ENCODE measurements around the gene GEMIN7. TPM values are rescaled to one million over a fixed set of nuclear protein-coding genes. Genes with fewer than 3 reads are reported as not detected.

Gene GEMIN7, protein sequence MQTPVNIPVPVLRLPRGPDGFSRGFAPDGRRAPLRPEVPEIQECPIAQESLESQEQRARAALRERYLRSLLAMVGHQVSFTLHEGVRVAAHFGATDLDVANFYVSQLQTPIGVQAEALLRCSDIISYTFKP
- total RNA-seq = 10 to 100 TPM; 10.9 to 15.0 (median 12.8) TPM
- polyA plus RNA-seq = 27.9 TPM
- long read RNA-seq, donor 1, transcript GEMIN7-203 (2 exons, 848 nt) = major isoform, 5 of 12 reads
- long read RNA-seq, donor 1, partial matches to known transcripts = 0 of 12 reads
- long read RNA-seq, donor 1, other reads (novel, unspliced or antisense) = 1 of 12 reads
- long read RNA-seq, donor 2, partial matches to known transcripts = 2 of 9 reads
- long read RNA-seq, donor 2, other reads (novel, unspliced or antisense) = 0 of 9 reads
- long read RNA-seq, donor 3, partial matches to known transcripts = 1 of 9 reads
- long read RNA-seq, donor 3, other reads (novel, unspliced or antisense) = 0 of 9 reads
- long read RNA-seq, donor 4, transcript GEMIN7-201 (3 exons, 1,657 nt) = major isoform, 5 of 12 reads
- long read RNA-seq, donor 4, partial matches to known transcripts = 0 of 12 reads
- long read RNA-seq, donor 4, other reads (novel, unspliced or antisense) = 2 of 12 reads

DNA sequence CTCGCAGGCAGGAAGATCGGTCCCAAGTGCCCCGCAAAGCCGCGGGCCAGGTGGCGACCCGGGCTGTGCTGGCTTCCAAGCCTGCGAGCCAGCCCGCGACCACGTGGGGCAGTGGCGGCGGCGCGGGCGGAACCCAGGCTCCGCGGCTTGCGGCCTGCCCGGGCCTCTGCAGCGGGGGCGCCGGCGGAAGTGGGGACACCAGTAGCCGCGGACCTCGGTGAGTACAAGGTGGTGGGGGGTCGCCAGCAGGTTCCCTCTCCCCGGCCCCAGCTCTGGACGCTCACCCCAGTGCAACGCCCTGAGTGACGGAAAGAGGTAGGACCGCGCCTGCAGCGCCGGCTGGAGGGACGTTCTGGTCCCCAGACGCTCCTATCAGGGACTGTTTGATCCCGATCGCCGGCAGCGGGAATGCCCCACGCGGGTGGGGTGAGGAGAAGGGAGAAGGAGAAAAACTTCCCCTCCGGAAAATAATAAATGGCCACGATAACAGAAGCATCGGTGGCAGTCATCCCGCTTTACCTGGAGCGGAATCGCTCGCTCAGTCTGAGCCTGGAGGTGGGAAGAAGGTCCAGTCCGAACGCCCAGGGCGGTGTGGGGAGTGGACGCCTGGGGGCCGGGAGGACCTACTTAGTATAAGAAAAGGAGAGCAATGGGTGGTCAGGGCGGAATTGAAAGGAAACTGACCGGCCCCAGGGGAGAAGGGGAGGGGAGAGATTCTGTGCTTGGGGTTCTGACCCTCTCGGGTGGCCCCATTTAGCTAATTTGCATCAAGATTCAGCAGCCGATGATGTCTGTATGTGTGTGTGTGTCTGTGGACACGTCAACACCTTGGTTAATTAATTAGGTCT is at the start of gene GEMIN7:
TSS of gene GEMIN7 (plus strand) at position 198 of the 848 bp plus-strand sequence. CDS start 10,855 bp downstream, outside the sequence.
- DNase-seq (peak; percentile 66 to 89 (median 89)), ATAC-seq (peak; percentile 88 to 89)
- H3K27me3 ChIP-seq (ENCODE audit: control insufficient read depth, insufficient read depth) = no peaks in the 10 kb centered on the region
- peak within 1 kb of the TSS; percentile 92 for H3K4me3 ChIP-seq (ENCODE audit: low read length)
- under 1% methylated on average over 61 of the region's 61 CpGs for WGBS
- no peaks in the 10 kb centered on the region for H3K9me3 ChIP-seq (ENCODE audit: control insufficient read depth, low read length)
- peak within 1 kb of the TSS; percentile 73 for H3K27ac ChIP-seq (ENCODE audit: low read length)
- H3K4me1 ChIP-seq (ENCODE audit: control insufficient read depth, insufficient read depth, low read length) = peaks cover 3% of the 10 kb centered on the region
- intact Hi-C loops (cut with DNase I) = no loop called here

DNA sequence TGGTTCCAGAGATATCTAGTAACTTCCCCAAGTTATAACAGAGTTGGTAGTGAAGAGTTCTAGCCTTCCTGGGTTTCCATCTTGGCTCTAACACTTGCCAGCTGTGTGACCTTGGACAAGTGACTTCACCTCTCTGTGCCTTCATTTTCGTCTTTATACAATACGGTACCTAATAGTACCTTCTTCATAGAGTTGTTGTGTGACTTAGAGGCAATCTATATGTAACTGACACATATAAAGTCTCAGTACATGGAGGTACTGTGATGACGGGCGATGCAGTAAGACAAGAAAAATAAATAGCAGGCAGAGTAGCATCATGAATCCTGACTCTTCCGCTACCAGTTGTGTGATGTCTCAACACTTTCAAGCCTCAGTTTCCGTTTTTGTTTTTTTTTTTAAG is 48.2 kb upstream of the GEMIN7 start:
- Histone ChIP-seq H3K9me3 (ENCODE audit: control insufficient read depth, low read length) (no peaks in the 10 kb centered on the region), H3K4me3 (ENCODE audit: low read length) (no peak overlapping the region), H3K27ac (ENCODE audit: low read length) (no peak overlapping the region), H3K4me1 (ENCODE audit: control insufficient read depth, insufficient read depth, low read length) (no peaks in the 10 kb centered on the region), H3K27me3 (ENCODE audit: control insufficient read depth, insufficient read depth) (no peaks in the 10 kb centered on the region)
- no peak for ATAC-seq
- intact Hi-C loops (cut with DNase I) = no loop called here
- no peak for DNase-seq
- 89% methylated on average over 6 of the region's 6 CpGs for WGBS

DNA sequence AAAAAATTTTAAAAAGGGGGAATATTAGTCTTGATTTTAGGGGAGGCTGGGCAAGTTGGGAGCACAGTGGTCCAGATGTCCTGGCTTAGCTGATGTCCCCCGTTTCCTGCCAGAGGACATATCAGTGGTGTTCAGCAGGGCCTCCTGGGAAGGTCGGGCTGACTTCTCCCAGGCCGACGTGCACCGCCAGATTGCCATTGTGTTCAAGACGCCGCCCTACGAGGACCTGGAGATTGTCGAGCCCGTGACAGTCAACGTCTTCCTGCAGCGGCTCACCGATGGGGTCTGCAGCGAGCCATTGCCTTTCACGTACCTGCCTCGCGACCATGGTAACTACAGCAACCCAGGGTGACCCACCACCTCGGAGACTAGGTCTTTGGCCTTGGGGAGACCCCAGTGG is 46.6 kb upstream of the GEMIN7 start:
- Histone ChIP-seq H3K4me1 (ENCODE audit: control insufficient read depth, insufficient read depth, low read length) (no peaks in the 10 kb centered on the region), H3K4me3 (ENCODE audit: low read length) (no peak overlapping the region), H3K9me3 (ENCODE audit: control insufficient read depth, low read length) (no peaks in the 10 kb centered on the region), H3K27me3 (ENCODE audit: control insufficient read depth, insufficient read depth) (no peaks in the 10 kb centered on the region), H3K27ac (ENCODE audit: low read length) (no peak overlapping the region)
- DNase-seq = no peak
- ATAC-seq = no peak
- WGBS = 77% methylated on average over 18 of the region's 18 CpGs
- intact Hi-C loops (cut with DNase I) = no loop called here

DNA sequence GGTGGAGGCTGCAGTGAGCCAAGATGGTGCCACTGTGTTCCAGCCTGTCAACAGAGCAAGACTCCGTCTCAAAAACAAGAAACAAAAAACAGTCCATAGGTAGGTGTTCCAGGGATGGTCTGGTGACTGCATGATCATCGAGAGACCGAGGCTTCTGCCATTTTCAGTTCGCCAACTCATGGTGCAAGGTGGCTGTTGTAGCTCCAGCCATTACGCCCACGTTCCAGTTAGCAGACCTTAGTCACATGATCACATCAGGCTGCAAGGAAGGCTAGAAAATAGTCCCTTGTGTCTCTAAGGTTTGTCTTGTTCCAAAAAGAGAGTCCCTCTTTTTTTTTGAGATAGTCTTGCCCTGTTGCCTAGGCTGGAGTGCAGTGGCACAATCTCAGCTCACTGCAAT is 43.3 kb upstream of the GEMIN7 start:
- intact Hi-C loops (cut with DNase I) = no loop called here
- H3K27ac ChIP-seq (ENCODE audit: low read length) = no peak overlapping the region
- DNase-seq (no peak), ATAC-seq (no peak)
- peaks cover 4% of the 10 kb centered on the region for H3K4me1 ChIP-seq (ENCODE audit: control insufficient read depth, insufficient read depth, low read length)
- H3K27me3 ChIP-seq (ENCODE audit: control insufficient read depth, insufficient read depth) = no peaks in the 10 kb centered on the region
- H3K9me3 ChIP-seq (ENCODE audit: control insufficient read depth, low read length) = no peaks in the 10 kb centered on the region
- WGBS = 95% methylated on average over 6 of the region's 6 CpGs
- no peak overlapping the region for H3K4me3 ChIP-seq (ENCODE audit: low read length)

DNA sequence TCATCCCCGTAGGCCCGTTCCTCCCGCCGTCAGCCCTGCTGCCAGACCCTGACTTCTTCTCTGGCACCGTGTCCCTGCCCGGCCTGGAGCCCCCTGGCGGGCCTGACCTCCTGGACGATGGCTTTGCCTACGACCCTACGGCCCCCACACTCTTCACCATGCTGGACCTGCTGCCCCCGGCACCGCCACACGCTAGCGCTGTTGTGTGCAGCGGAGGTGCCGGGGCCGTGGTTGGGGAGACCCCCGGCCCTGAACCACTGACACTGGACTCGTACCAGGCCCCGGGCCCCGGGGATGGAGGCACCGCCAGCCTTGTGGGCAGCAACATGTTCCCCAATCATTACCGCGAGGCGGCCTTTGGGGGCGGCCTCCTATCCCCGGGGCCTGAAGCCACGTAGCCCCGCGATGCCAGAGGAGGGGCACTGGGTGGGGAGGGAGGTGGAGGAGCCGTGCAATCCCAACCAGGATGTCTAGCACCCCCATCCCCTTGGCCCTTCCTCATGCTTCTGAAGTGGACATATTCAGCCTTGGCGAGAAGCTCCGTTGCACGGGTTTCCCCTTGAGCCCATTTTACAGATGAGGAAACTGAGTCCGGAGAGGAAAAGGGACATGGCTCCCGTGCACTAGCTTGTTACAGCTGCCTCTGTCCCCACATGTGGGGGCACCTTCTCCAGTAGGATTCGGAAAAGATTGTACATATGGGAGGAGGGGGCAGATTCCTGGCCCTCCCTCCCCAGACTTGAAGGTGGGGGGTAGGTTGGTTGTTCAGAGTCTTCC is 41.5 kb upstream of the GEMIN7 start:
- H3K4me1 ChIP-seq (ENCODE audit: control insufficient read depth, insufficient read depth, low read length) = peaks cover 4% of the 10 kb centered on the region
- 92% methylated on average over 37 of the region's 37 CpGs for WGBS
- H3K9me3 ChIP-seq (ENCODE audit: control insufficient read depth, low read length) = no peaks in the 10 kb centered on the region
- ATAC-seq = no peak
- no peaks in the 10 kb centered on the region for H3K27me3 ChIP-seq (ENCODE audit: control insufficient read depth, insufficient read depth)
- peak in 1 of 3 donors; percentile 63 for DNase-seq
- H3K27ac ChIP-seq (ENCODE audit: low read length) = no peak overlapping the region
- intact Hi-C loops (cut with DNase I) = no loop called here
- no peak overlapping the region for H3K4me3 ChIP-seq (ENCODE audit: low read length)

DNA sequence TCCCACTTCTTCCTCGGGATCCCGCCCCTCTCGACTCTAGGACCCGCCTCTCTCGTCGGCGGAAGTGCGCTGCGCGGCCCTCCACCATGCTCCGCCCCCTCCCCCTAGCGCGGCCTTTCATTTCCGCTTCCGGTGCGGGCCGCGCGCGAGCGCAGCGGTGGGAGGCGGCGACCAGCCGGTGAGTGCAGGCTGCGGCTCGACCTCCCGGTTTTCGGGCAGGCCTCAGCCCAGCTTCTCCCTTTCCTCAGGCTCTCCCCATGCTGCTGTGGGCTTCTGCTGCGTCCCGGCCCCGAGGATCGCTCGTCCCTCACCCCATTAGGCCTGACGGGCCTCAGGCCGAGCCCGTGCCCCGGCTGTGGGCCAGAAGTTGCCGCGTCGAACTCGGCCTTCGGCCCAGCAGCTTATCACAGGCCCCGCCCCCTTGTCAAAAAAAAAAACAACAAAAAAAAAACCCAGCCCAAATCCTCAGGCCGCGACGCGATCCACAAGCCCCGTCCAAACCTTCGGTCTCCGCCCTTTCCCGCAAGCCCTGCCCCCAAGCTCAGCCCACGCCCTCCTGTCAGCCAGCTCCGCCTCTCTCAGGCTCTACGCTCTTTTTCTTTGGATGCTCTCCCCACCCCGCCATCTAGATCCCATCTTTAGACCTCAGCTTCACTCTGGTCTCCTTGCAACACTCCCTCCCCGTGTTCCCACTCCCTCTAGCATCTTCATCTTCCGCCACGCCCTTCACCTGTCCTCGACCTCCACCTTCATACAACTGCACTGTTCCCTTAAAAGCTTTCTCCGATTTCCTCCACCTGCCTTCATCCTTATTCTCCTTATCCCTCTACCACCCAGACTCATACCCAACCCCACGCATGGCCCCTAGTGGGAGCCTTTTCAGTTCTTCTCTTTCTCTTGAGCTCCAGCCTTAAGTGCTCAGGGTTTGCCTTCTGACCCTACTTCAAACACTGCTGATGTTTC is 39.8 kb upstream of the GEMIN7 start, which contains the start of gene CLASRP:
TSS of gene CLASRP (plus strand) at position 115 of the 963 bp plus-strand sequence. CDS start 1,168 bp downstream, outside the sequence.
- ATAC-seq (peak; percentile 98 to 99), DNase-seq (peak; percentile 93 to 97 (median 97))
- 3% methylated on average over 62 of the region's 62 CpGs for WGBS
- Histone ChIP-seq H3K27me3 (ENCODE audit: control insufficient read depth, insufficient read depth) (no peaks in the 10 kb centered on the region), H3K4me1 (ENCODE audit: control insufficient read depth, insufficient read depth, low read length) (peaks cover 4% of the 10 kb centered on the region), H3K4me3 (ENCODE audit: low read length) (peak within 1 kb of the TSS; percentile 85), H3K27ac (ENCODE audit: low read length) (peak within 1 kb of the TSS; percentile 96), H3K9me3 (ENCODE audit: control insufficient read depth, low read length) (no peaks in the 10 kb centered on the region)
- intact Hi-C loops (cut with DNase I) = no loop called here

DNA sequence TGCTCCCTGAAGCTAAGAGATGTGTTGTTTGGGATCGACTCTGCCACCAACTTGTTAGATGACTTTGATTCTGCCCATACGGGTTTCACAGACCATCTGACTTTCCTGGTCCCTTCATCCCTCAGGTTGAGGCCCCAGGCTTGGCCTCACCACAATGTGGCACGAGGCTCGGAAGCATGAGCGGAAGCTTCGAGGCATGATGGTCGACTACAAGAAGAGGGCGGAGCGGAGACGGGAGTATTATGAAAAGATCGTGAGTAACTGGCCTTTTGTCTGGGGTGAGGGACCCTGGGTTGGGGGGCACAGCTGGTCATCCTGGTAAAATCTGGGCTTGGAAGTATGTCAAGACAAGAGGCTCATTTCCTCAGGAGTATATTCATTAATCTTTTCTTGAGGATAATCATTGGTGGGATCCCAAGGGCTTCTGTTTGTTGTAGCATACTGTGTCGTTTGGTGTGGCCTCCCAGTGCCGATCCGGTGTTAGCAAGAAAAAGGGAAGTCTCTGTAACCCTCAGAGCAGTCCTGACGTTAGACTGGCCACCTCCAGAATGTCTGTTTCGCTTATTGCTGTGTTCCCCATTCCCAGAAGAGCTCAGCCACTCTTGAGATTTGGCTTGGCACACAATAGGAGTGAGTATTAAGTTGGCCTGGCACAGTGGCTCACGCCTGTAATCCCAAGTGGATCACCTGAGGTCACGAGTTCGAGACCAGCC is 38.8 kb upstream of the GEMIN7 start:
- H3K4me1 ChIP-seq (ENCODE audit: control insufficient read depth, insufficient read depth, low read length) = peaks cover 4% of the 10 kb centered on the region
- DNase-seq = no peak
- H3K27me3 ChIP-seq (ENCODE audit: control insufficient read depth, insufficient read depth) = no peaks in the 10 kb centered on the region
- H3K9me3 ChIP-seq (ENCODE audit: control insufficient read depth, low read length) = no peaks in the 10 kb centered on the region
- ATAC-seq = no peak
- WGBS = 72% methylated on average over 19 of the region's 19 CpGs
- H3K27ac ChIP-seq (ENCODE audit: low read length) = no peak overlapping the region
- peak overlapping the region; percentile 85 for H3K4me3 ChIP-seq (ENCODE audit: low read length)
- intact Hi-C loops (cut with DNase I) = no loop called here

DNA sequence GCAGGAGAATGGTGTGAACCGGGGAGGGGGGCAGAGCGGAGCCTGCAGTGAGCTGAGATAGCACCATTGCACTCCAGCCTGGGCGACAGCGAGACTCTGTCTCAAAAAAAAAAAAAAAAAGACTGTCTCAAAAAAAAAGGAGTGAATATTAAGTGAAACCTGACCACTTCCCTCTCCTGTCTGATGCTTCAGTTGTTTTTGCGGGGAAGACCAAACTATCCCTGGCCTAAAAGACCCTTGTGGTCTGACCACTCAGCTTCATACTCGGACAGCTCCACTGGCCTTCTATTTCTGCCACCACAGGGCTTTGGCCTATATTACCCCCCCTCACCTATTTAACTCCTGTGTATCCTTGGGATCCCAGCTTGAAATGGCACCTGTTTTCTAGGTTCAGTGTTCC is 37.9 kb upstream of the GEMIN7 start:
- no peak overlapping the region for H3K4me3 ChIP-seq (ENCODE audit: low read length)
- DNase-seq (no peak), ATAC-seq (no peak)
- no peaks in the 10 kb centered on the region for H3K9me3 ChIP-seq (ENCODE audit: control insufficient read depth, low read length)
- no peak overlapping the region for H3K27ac ChIP-seq (ENCODE audit: low read length)
- intact Hi-C loops (cut with DNase I) = no loop called here
- H3K4me1 ChIP-seq (ENCODE audit: control insufficient read depth, insufficient read depth, low read length) = peaks cover 4% of the 10 kb centered on the region
- 79% methylated on average over 6 of the region's 6 CpGs for WGBS
- H3K27me3 ChIP-seq (ENCODE audit: control insufficient read depth, insufficient read depth) = no peaks in the 10 kb centered on the region

DNA sequence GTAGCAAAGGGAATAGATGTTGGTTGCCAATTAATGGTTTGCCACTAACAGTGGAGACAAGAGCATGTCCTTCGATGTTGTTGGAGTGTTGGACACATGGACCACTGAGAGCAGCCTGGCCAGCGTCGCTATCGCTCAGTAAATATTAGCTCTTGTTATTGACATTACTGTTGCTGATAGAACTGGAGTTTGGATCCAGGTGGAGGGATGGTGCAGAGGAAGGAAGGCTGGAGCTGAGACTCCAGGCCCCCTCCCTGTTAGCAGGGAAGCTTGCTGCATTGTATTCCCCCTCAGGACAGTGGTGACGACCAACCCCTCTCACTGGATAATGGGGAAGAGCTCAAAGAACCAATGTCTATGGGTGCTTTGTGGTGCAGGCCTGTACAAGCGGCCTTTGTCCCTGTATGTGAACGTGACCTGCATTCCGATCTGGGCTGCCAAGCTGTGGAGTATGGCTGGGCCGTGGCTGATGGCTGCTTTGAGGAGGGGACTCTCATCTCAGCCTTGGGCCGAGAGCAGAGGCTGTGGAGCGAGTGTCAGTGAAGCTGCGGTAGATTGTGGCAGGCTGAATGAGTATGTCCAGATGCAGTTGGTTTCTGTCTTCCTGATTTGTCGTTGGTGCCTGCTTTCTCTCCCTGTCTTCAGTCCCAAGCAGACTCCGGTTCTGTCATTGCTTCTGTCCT is 33.2 kb upstream of the GEMIN7 start:
- H3K27me3 ChIP-seq (ENCODE audit: control insufficient read depth, insufficient read depth) = no peaks in the 10 kb centered on the region
- 70% methylated on average over 14 of the region's 14 CpGs for WGBS
- H3K4me1 ChIP-seq (ENCODE audit: control insufficient read depth, insufficient read depth, low read length) = peaks cover 4% of the 10 kb centered on the region
- H3K9me3 ChIP-seq (ENCODE audit: control insufficient read depth, low read length) = no peaks in the 10 kb centered on the region
- intact Hi-C loops (cut with DNase I) = no loop called here
- no peak for DNase-seq
- peak in 1 of 2 donors; percentile 28 for ATAC-seq
- H3K4me3 ChIP-seq (ENCODE audit: low read length) = no peak overlapping the region
- H3K27ac ChIP-seq (ENCODE audit: low read length) = no peak overlapping the region

Data from right cardiac atrium (tissue), 5 donors.